Mucosa of descending colon (tissue), 3 donors: ENCODE data around the gene GFAP. TPM values are rescaled to one million over a fixed set of nuclear protein-coding genes. Genes with fewer than 3 reads are reported as not detected.

Experiments used
- ATAC-seq: fragments of 200-7000 bp; cut with Tn5 transposase; one replicate; pipeline ENCODE4 v1.9.1; 2020; ENCODE audit warnings: mild to moderate bottlenecking, moderate library complexity
- DNase-seq, 3 donors: peaks; one replicate each; pipeline ENCODE4 v3.0.0-alpha.2; 2020
- H3K36me3 ChIP-seq: fragments of 200-600 bp; one replicate; pipeline ENCODE4 v1.8.0; 2021; ENCODE audit warnings: low read depth, mild to moderate bottlenecking
- H3K4me1 ChIP-seq: fragments of 200-600 bp; one replicate; pipeline ENCODE4 v1.8.0; 2021; ENCODE audit warnings: low read depth, mild to moderate bottlenecking
- H3K4me3 ChIP-seq: fragments of 200-600 bp; one replicate; pipeline ENCODE4 v1.8.0; 2021; ENCODE audit warnings: mild to moderate bottlenecking
- H3K9me3 ChIP-seq: fragments of 200-600 bp; one replicate; pipeline ENCODE4 v1.8.0; 2021; ENCODE audit warnings: mild to moderate bottlenecking
- intact Hi-C, 2 donors: fragments of 100-400 bp; cut with DNase I in 1 of 2; cut with micrococcal nuclease in 1 of 2; formaldehyde crosslinking; loops; one replicate each; pipeline versions ENCODE4 v1.11.0 to v1.11.1; 2022; cut with DNase I, micrococcal nuclease
- total RNA-seq, 3 donors: library from RNA; stranded (reverse); fragmentation: NEBNext Ultra II Directional in 2 of 3; extraction: Animal tissue kit (Norgen Biotek cat#: 25700) in 2 of 3; gene quantifications; one replicate each; pipeline versions ENCODE4 v1.2.1 to v1.2.4, GENCODE V29; 2021 to 2023
- TF ChIP-seq, protein P1 (sequence below): fragments of 200-600 bp; IDR thresholded peaks from one replicate; pipeline ENCODE4 v1.8.0; 2022; ENCODE audit warnings: antibody characterized with exemption, mild to moderate bottlenecking
- donor health status: DM: no; HTN: no; CAD: no; lungs with moderate emphysema.
- donor health status: DM: no; HTN: no; CAD: no.
- donor health status: DM: no; HTN: yes; CAD: no.

GFAP gene
- total RNA-seq, 3 donors from 2014 or later = 0.23 to 0.47 TPM; not detected in 1

DNA sequence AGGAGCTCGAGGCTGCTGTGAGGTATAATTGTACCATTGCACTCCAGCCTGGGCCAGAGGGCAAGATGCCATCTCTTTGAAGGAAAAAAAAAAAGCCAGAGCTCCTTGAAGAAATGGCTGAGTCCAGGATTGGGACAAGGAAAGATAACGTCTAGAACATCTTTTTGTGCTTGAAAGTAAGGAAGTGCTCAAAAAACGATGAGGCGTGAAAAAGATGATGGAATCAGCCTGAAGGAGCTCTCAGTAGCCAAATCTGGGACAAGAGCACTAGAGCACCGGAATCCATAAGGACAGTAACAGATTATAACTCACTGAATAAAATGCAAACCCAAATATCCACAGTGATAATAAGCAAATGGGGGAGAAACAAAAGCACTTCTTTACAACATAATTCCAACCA lies 38.2 kb downstream of the GFAP start:
- no peak for DNase-seq
- intact Hi-C loops = no loop called here
- TF ChIP-seq, protein P1, sequence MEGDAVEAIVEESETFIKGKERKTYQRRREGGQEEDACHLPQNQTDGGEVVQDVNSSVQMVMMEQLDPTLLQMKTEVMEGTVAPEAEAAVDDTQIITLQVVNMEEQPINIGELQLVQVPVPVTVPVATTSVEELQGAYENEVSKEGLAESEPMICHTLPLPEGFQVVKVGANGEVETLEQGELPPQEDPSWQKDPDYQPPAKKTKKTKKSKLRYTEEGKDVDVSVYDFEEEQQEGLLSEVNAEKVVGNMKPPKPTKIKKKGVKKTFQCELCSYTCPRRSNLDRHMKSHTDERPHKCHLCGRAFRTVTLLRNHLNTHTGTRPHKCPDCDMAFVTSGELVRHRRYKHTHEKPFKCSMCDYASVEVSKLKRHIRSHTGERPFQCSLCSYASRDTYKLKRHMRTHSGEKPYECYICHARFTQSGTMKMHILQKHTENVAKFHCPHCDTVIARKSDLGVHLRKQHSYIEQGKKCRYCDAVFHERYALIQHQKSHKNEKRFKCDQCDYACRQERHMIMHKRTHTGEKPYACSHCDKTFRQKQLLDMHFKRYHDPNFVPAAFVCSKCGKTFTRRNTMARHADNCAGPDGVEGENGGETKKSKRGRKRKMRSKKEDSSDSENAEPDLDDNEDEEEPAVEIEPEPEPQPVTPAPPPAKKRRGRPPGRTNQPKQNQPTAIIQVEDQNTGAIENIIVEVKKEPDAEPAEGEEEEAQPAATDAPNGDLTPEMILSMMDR = no peak
- no peak for ATAC-seq
- peaks cover 26% of the 10 kb centered on the region for H3K36me3 ChIP-seq
- H3K4me1 ChIP-seq = no peaks in the 10 kb centered on the region
- H3K4me3 ChIP-seq = no peak overlapping the region
- no peaks in the 10 kb centered on the region for H3K9me3 ChIP-seq

DNA sequence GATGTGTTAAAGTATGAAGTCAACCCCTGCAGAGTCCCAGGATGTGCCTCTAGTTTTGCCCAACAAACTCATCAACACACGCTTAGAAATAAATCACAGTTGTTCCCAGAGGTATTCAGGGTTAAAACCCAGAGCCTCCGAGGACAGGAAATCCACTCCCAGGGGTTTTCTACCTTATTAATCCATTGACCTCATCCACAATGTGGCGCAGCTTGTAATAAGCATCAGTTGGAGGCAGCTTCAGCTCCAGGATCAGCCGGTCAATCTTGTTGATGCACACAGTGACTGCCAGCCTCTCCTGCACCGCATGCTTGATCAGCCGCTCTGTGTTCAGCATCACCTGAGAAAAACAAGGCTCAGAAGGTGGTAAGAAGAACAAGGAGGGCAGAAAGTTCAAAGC lies 39.5 kb downstream of the GFAP start:
- TF ChIP-seq, protein P1 = no peak
- H3K36me3 ChIP-seq = peaks cover 26% of the 10 kb centered on the region
- DNase-seq (no peak), ATAC-seq (no peak)
- H3K4me3 ChIP-seq = no peak overlapping the region
- intact Hi-C loops = no loop called here
- no peaks in the 10 kb centered on the region for H3K9me3 ChIP-seq
- H3K4me1 ChIP-seq = no peaks in the 10 kb centered on the region

DNA sequence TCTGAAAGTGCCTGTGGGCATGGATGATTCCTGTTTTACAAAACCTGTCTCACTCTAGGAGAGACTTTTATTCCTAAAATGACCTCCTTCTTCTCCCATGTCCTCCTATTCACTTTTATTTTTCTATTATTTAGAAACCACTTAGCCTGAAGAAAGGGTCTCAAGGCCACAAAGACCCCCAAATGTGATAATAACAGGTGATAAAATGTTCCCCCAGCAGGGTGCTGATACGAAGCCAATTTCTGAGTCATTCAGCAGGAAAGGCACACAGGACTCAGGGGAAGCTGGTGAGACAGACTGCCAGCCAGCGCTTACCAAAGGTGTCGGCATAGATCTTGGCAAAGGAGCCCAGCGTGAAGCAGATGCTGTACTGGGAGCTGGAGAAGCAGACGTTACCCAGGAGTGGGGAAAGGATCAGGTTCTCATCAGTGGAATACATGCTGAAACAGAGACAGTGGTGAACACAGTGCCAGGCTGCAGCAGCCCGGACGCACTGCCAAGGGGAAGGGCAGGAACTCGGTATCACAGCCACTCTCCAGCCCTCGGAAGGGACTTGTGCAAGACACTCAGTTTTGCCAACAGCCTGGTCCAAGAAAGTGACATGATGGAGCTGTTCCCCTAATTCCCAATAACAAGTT lies 43.0 kb downstream of the GFAP start:
- H3K36me3 ChIP-seq = peaks cover 22% of the 10 kb centered on the region
- no peak overlapping the region for H3K4me3 ChIP-seq
- intact Hi-C loops = loop anchor here in 1 of 2 donors (5.0 kb wide), 1 partner anchor 95 kb away; no protein-coding TSS in a partner anchor
- DNase-seq (no peak), ATAC-seq (no peak)
- no peaks in the 10 kb centered on the region for H3K9me3 ChIP-seq
- TF ChIP-seq, protein P1 = no peak
- no peaks in the 10 kb centered on the region for H3K4me1 ChIP-seq

DNA sequence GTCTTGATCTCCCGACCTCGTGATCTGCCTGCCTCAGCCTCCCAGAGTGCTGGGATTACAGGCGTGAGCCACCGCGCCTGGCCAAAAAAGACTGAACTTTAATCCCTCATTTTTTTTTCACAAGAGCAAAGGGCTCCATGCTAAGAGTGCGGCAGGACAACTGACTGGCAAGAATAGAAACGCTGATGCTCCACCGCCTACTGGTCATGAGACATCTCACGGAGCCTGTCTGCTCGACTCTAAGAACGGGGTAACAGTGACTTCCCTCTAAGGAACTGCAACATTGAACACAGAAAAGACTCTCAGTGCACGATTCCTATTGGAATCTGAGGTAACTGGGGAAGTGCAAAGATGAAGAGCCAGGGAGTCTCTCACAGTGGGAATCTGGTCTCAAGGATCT lies 43.7 kb downstream of the GFAP start:
- Histone ChIP-seq H3K36me3 (peaks cover 22% of the 10 kb centered on the region), H3K9me3 (no peaks in the 10 kb centered on the region)
- intact Hi-C loops = loop anchor here in 1 of 2 donors (5.0 kb wide), 1 partner anchor 94 kb away; no protein-coding TSS in a partner anchor

DNA sequence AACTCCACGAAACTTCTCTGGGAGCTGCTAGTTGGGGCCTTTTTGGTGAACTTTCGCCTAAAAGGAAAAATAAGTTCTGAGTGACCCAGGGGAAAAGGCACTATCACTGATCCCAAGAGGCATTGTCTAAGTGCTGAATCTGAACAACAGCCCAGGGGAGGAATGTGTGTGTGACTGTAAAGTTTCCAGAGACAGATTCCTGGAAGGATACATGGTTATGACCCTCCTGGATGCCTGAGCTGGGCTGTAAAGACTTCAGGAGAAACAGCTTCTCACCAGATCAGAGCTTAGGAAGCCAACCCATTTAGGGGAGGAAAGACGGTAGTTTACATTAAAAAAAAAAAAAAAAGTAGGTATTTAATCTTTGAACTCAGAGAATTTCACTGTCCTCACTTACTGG lies 47.5 kb downstream of the GFAP start:
- TF ChIP-seq, protein P1 = no peak
- H3K36me3 ChIP-seq = peaks cover 3% of the 10 kb centered on the region
- ATAC-seq (no peak), DNase-seq (no peak)
- no peaks in the 10 kb centered on the region for H3K4me1 ChIP-seq
- intact Hi-C loops = no loop called here
- no peaks in the 10 kb centered on the region for H3K9me3 ChIP-seq
- no peak overlapping the region for H3K4me3 ChIP-seq

More for the DNA sequence above, 43.7 kb downstream of the GFAP start:
- DNase-seq = no peak
- no peak for ATAC-seq
- Histone ChIP-seq H3K4me3 (no peak overlapping the region), H3K4me1 (no peaks in the 10 kb centered on the region)
- TF ChIP-seq, protein P1 = no peak
